GM19035 (cell line): ENCODE data around the gene CEP85L.
A peak's percentile ranks its signal among the peaks of the same experiment; 100 is the strongest.

Experiments
- ATAC-seq: cut with Tn5 transposase; IDR thresholded peaks from one replicate; pipeline ENCODE4 v1.9.1; 2021; ENCODE audit not compliant: unreplicated experiment

CEP85L gene

DNA sequence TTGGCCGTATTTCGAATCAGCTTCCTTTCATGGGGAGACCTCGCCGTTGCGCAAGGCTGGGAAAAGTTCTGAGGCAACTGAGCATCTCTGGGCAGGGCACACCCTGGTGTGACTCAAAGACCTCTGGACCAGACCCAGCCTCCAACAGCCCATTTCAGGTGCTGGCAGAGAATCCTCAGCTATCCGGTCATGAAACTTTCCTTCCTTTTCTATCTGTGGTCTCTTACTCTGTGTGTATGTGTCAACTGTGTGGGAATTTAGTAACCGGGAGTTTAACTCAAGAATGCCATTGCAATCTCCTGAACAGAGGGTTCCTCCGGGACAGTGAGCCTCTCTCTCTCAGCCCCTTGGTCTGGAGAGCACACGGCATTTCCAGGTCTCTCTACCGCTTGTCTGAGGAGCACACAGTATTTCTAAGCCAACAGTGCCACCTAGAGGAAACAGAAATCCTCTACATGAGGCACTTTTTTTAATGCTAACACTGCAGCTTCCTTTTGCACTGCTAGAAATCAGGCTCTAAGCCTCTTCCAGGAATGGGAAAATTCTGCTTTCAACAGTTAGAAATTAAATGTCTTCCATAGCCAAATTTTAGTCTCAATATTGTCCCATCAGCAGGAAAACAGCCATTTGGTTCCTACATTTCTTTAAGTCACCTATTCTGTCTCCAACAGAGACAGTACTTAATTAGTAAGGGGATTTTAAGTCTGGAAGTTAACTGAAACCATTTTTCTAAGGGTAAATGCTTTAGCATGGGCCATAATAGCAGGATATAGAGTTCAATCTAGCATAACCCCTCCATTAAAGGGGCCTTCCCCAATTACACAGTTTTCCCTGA is 70.6 kb downstream of the CEP85L start:
- ATAC-seq, result peak; percentile 64

- ATAC-seq, result no peak
Observed at GRCh38 chr6:118579786-118580185, 71.6 kb downstream of the CEP85L start.

DNA sequence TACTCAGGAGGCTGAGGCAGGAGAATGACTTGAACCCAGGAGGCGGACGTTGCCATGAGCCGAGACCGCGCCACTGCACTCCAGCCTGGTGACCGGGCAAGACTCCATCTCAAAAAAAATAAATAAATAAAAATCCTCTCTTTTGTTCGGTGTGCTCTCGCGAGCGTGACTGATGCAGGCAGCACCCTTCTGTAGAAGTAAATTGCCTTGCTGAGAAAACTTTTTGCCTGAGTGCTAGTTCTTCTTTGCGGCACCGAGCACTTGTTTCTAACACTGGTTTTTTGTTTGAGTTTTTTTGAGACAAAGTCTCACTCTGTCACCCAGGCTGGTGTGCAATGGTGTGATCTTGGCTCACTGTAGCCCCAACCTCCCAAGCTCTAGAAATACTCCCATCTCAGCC is 72.8 kb downstream of the CEP85L start:
- ATAC-seq, result no peak

GRCh38 chr6:118577972-118578371 is 73.4 kb downstream of the CEP85L start:
- no peak for ATAC-seq

DNA sequence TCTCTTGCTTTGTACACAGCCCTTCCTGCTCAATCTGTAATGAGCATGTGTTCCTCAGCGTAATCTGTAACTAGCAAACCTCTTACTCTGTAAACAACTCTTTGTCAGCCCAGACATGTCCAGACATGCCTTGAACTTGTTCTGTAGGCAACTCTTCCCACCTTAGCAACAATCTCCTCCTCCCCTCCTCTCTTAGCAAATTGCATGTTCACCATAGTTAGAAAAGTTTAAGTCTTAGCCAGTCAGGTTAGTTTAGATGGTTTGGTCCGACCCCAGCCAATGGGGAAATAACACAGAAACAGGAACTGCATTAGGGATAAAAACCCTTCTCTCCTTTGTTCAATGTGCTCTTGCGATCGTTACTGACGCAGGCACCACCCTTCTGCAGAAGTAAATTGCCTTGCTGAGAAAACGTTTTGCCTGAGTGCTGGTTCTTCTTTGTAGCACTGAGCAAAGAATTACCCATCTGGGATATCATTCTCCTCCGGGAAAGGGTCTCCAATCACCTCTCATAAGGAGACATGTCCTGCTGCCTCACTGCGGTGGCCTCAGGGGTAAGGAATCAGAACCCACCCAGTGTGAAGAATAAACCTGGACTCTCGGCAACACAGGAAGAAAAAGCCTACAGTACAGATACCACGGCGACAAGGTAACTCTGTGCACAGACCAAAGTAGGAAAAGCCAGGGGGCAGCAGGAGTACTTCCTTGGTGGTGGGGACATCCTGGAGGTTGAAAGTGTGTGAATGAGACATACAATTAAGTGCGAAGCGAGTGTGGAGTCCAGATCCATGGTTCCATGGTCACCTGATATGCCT is 77.1 kb downstream of the CEP85L start:
- ATAC-seq, result no peak

- ATAC-seq, result no peak
Observed at GRCh38 chr6:118571121-118571520, 80.3 kb downstream of the CEP85L start.

- no peak for ATAC-seq
Observed at GRCh38 chr6:118569498-118569897, 81.9 kb downstream of the CEP85L start.

DNA sequence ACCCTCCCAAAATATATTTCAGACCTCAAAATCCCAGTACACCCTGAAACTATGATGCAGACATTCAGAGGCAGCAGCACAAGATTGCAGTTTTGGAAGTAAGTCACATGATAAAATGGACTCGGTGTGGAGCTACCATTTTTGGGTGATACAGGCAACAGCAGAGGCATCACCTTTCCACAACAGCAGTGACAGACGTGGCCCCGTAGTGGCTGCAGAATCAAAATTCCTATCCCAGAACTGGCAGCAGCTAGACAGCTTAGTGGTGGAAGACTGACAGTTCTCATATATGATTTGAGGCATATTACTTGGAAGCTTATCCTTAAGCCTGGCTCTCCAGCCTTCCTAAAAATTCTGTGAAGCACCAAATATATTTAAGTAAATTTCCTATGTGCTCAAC is 83.4 kb downstream of the CEP85L start:
- ATAC-seq, result no peak

DNA sequence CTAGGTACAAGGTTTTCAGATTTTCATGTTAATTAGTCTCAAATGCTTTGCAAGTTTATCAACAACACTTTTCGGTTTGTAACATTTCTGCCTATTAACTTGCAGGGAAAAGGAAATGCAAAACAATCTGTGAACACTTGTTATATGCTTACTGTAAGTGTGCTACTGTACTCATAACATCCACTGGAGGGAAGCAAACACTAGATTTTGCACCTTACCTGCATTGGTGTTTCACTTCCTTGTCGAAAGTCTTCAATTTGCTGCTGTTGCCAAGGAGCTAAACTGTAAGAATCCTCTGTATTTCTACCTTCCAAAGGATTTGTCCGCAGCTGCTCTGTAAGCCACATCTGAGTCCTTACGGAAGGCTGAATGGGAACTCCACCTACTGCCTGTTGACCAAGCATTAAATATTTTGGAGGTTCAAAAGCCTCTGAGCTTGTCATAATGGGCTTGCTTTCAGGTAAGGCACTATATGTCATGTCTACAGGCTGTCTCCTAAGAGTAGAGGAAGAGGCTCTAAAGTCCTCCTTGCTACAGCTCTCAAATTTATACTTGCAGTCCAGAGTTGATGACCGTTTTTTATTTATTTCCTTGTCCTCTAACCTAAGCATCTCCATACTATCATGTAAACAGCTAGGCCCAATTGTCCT is 86.0 kb downstream of the CEP85L start:
- peak; percentile 98 for ATAC-seq

GRCh38 chr6:118562959-118563358 is 88.4 kb downstream of the CEP85L start:
- ATAC-seq, result no peak

DNA sequence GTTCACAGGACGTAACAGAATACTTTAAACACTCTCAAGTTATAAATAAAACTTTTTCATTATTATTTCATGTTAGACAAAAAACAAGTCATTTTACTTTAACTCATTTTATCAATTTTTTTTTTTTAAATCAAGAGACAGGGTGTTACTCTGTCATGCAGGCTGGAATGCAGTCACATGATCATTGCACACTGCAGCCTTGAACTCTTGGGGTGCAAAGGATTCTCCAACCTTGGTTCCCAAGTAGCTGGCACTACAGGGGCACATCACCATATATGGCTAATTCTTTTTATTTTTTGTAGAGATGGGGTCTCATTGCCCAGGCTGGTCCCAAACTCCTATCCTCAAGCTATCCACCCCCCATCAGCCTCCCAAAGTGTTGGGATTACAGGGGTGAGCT is 89.1 kb downstream of the CEP85L start:
- ATAC-seq, result no peak

GRCh38 chr6:118559659-118560058 is 91.7 kb downstream of the CEP85L start:
- peak; percentile 49 for ATAC-seq

DNA sequence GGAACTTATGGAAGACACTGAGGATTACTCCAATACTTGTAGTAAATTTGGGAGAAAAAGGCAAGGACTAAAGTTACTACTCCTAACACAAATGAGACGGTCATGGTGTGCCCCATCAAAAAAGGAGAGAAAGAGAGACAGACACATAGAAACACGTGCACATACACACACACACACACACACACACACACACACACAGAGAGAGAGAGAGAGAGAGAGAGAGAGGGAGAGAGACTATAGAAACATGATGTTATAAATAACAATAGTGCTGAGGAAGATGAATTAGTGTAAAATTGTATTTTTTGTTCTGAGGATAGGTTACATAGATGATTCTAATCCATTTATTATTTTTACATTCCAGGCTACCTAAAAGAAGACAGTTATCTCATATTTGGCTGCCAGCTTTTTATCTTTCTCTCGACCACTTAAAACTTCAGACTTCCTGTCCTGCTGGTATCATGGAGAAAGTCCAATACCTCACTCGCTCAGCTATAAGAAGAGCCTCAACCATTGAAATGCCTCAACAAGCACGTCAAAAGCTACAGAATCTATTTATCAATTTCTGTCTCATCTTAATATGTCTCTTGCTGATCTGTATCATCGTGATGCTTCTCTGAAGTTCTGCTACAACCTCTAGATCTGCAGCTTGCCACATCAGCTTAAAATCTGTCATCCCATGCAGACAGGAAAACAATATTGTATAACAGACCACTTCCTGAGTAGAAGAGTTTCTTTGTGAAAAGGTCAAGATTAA is 92.8 kb downstream of the CEP85L start:
- ATAC-seq, result no peak

- ATAC-seq, result no peak
Observed at GRCh38 chr6:118554698-118555097, 96.7 kb downstream of the CEP85L start.

- no peak for ATAC-seq
Observed at GRCh38 chr6:118553132-118553531, 98.3 kb downstream of the CEP85L start.

DNA sequence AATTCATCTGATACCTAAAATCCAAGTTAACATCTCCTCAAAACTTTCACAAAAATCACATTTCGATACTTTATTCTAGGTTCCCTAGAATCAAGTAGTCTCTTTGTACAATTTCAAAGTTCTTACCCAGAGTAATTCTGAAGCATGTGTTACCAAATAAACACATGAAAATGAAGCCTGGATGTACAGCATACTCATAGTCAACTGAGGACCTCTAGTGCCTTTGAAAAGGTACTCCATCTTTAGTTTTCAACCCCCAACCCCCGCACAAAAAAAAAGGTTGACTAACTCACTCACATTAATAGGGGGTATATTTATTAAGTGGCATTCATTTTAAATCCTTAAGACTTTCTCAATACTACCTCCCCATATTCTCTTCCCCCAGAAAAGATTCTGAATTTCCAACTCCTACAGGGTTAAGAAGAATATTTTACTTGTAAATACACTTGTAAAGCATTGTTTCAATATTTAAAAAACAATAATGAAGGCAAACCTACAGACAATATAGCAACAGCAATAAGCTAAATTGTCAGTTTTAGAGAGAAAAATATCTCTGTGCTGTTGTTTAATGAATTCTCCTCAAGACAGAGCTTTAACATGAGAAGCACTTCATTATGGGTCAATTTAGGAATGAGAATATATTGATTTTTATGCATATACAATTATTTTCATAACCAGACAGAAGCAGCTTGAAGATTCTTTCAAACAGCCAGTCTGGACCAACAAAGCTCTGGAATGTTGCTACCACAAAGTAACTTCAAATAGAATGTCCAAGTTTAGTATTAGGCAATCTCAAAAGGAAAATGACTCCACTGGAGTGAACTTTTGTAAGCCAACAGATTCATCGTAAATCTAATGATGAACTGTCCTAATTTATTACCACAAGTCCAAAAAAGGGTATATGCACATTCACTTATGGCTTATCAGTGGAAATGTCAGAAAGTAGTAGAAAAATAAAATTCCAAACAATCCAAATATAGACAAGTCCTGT is 100.0 kb downstream of the CEP85L start:
- ATAC-seq, result peak; percentile 91

DNA sequence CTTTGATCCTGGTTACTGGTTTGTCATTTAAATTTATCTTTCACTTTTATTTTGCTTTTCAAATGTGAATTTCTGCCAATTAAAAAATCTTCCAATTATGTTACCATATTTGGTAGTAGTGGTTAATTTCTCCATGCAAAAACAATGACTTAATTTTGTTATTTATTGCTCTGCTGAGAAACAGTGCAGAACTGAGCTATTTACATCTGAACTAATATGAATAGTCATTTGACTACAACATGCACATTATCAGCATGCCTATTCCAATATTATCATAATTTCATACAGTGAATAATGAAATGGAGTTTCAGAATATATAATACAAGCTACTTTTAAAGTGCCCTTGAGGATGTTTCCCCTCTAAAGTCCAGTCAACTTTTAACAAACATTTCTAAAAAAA is 102.8 kb downstream of the CEP85L start:
- no peak for ATAC-seq

GRCh38 chr6:118548136-118548535 is 103.3 kb downstream of the CEP85L start, which contains the start of gene PLN:
Gene PLN, plus strand, starts transcription at chr6:118548296. Its CDS starts 10,626 bp downstream, at chr6:118558922.
- ATAC-seq, result no peak

DNA sequence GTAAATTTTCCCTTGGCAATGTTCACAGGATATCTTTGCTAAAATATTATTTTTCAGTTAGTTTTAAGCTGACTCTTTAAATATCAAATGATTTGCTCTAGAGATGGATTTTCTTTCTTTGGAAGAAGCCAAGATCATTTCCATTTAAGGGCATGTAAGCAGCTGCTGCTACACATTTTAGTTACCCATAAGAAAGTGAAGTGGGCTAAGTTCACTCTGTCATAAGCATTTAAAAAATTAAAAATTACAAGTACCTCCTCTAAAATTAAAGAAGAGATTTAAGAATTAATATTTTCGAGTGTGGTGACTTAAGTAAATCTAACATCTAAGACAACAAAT is 104.5 kb downstream of the CEP85L start:
- no peak for ATAC-seq
